Psoas muscle (tissue), 8 donors: ENCODE measurements around the gene YIF1B. TPM values are rescaled to one million over a fixed set of nuclear protein-coding genes. Genes with fewer than 3 reads are reported as not detected.

ENCODE experiments used
- ATAC-seq, 4 donors: fragments of 200-7000 bp; cut with Tn5 transposase; one replicate each; pipeline ENCODE4 v1.9.1; 2020; ENCODE audit warnings: moderate library complexity in 3 of 4, mild to moderate bottlenecking in 2 of 4
- DNase-seq, 2 donors: peaks; one replicate each; pipeline ENCODE4 v3.0.0-alpha.2; 2020
- H3K27ac ChIP-seq: fragments of 200-600 bp; one replicate; pipeline ENCODE4 v1.8.0; 2022
- H3K27me3 ChIP-seq, 3 donors: fragments of 200-600 bp in 1 of 3; one replicate each; pipeline versions ENCODE4 v1.6.1 to v1.8.0; 2013 to 2022; ENCODE audit warnings: low read length in 2 of 3, mild to moderate bottlenecking in 2 of 3, moderate library complexity in 1 of 3; ENCODE audit not compliant: insufficient read depth in 3 of 3
- H3K36me3 ChIP-seq, 2 donors: fragments of 200-600 bp in 1 of 2; one replicate each; pipeline versions ENCODE4 v1.6.1 to v1.8.0; 2013 to 2022; ENCODE audit warnings: low read depth in 1 of 2, mild to moderate bottlenecking in 1 of 2, moderate library complexity in 1 of 2; ENCODE audit not compliant: insufficient read depth in 1 of 2
- H3K4me1 ChIP-seq: fragments of 200-600 bp; one replicate; pipeline ENCODE4 v1.8.0; 2022
- H3K4me3 ChIP-seq: fragments of 200-600 bp; one replicate; pipeline ENCODE4 v1.8.0; 2022; ENCODE audit warnings: mild to moderate bottlenecking
- H3K9me3 ChIP-seq: fragments of 200-600 bp; one replicate; pipeline ENCODE4 v1.8.0; 2022
- WGBS, 3 donors: extraction: QIAGEN DNeasy Blood & Tissue Kit; methylation state at CpG; one replicate each; pipeline versions ENCODE4 v1.1.6 to v1.1.7; 2013; 5-methylcytosine and 5-hydroxymethylcytosine counted together
- intact Hi-C, 2 donors: fragments of 100-400 bp; cut with DNase I; formaldehyde crosslinking; loops; one replicate each; pipeline versions ENCODE4 v1.11.0 to v1.14.2; 2022
- polyA plus RNA-seq, 3 donors: library from polyadenylated mRNA; stranded (reverse); fragments of 200-250 nt; gene quantifications; one replicate each; pipeline ENCODE4 v1.2.3, GENCODE V29; 2013
- total RNA-seq, 4 donors: library from RNA; stranded (reverse); fragmentation: NEBNext Ultra II Directional in 2 of 4; extraction: Animal tissue kit (Norgen Biotek cat#: 25700) in 2 of 4; gene quantifications; one replicate each; pipeline versions ENCODE4 v1.2.1 to v1.2.4, GENCODE V29; 2021 to 2023
- TF ChIP-seq, protein P1 (sequence below): fragments of 200-600 bp; IDR thresholded peaks from one replicate; pipeline ENCODE4 v1.8.0; 2022; ENCODE audit warnings: antibody characterized with exemption
- donor health status: healthy with polysubstance abuse.
- donor health status: DM: no; HTN: no; CAD: no; lungs with moderate emphysema.
- donor health status: Bipolar disorder and iron deficiency.
- donor health status: healthy.
- donor health status: DM: yes; HTN: yes; CAD: no.
- donor health status: DM: no; HTN: no; CAD: no.
- donor health status: DM: no; HTN: no; CAD: no.
- donor health status: DM: yes; HTN: yes; CAD: no.

The YIF1B gene
- total and polyA plus RNA-seq, 7 donors, result 20.1 to 57.7 (median 27.2) TPM

- Histone ChIP-seq H3K27me3 (peaks cover 0 to 15% (median 0%) of the 10 kb centered on the region in 3 donors), H3K27ac (peak overlapping the region; percentile 90), H3K36me3 (no peaks in the 10 kb centered on the region), H3K4me3 (peak overlapping the region; percentile 81), H3K9me3 (no peaks in the 10 kb centered on the region), H3K4me1 (peaks cover 8% of the 10 kb centered on the region)
- DNase-seq (no peak), ATAC-seq (peak in 1 of 4 donors; percentile 24)
- intact Hi-C loops, result loop anchor here in 1 of 2 donors (5.0 kb wide), 2 partner anchors 74 to 409 kb away; partner anchors contain the start of genes SIPA1L3 and WDR87
- WGBS, 3 donors, result 33 to 38% (median 37%) methylated on average over 8 of the region's 8 CpGs
- TF ChIP-seq, protein P1, sequence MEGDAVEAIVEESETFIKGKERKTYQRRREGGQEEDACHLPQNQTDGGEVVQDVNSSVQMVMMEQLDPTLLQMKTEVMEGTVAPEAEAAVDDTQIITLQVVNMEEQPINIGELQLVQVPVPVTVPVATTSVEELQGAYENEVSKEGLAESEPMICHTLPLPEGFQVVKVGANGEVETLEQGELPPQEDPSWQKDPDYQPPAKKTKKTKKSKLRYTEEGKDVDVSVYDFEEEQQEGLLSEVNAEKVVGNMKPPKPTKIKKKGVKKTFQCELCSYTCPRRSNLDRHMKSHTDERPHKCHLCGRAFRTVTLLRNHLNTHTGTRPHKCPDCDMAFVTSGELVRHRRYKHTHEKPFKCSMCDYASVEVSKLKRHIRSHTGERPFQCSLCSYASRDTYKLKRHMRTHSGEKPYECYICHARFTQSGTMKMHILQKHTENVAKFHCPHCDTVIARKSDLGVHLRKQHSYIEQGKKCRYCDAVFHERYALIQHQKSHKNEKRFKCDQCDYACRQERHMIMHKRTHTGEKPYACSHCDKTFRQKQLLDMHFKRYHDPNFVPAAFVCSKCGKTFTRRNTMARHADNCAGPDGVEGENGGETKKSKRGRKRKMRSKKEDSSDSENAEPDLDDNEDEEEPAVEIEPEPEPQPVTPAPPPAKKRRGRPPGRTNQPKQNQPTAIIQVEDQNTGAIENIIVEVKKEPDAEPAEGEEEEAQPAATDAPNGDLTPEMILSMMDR, result no peak
Observed at GRCh38 chr19:38316477-38317067, 825 bp upstream of the YIF1B start.

DNA sequence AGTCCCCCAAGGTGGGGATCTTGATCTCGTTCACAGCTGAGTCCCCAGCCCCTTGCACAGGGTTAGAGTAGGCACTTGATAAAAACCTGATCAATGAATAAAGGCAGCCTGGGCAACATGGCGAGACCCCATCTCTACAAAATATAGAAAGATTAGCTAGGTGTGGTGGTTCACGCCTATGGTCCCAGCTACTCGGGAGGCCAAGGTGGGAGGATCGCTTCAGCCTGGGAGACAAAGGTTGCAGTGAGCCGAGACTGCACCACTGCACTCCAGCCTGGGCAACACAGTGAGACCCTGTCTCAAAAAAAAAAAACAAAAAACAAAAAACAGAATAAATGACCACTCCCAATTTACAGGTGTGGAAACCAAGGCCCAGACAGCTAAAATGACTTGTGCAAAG is 4.8 kb downstream of the YIF1B start:
- peaks cover 0 to 32% of the 10 kb centered on the region in 2 donors for H3K36me3 ChIP-seq
- intact Hi-C loops, result no loop called here
- DNase-seq, result no peak

DNA sequence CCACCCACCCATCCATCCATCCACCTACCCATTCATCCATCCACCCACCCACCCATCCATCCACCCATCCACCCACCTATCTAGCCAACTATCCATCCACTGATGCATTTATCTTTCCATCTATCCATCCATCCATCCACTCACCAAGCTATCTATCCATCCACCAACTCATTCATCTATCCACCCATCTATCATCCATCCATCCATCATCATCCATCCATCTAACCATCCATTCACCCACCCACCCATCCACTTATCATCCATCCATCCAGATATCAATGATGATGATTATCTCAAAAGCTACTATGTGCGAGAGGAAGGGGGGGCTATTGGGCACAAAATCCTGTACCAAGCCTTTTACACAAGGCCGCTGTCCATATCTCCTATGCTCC is 5.5 kb downstream of the YIF1B start:
- intact Hi-C loops, result no loop called here
- no peaks in the 10 kb centered on the region for H3K9me3 ChIP-seq
- H3K36me3 ChIP-seq, result peaks cover 0 to 39% of the 10 kb centered on the region in 2 donors
- no peaks in the 10 kb centered on the region for H3K4me1 ChIP-seq
- ATAC-seq, result no peak
- TF ChIP-seq, protein P1, result no peak
- H3K4me3 ChIP-seq, result no peak overlapping the region
- H3K27me3 ChIP-seq, result no peaks in the 10 kb centered on the region
- no peak for DNase-seq
- 97 to 98% (median 98%) methylated on average over 2 of the region's 2 CpGs for WGBS, 3 donors
- H3K27ac ChIP-seq, result no peak overlapping the region

More for the DNA sequence above, 4.8 kb downstream of the YIF1B start:
- H3K4me3 ChIP-seq, result no peak overlapping the region
- WGBS, 3 donors, result 91 to 100% (median 96%) methylated on average over 6 of the region's 6 CpGs
- TF ChIP-seq, protein P1, result no peak
- no peaks in the 10 kb centered on the region for H3K27me3 ChIP-seq
- no peaks in the 10 kb centered on the region for H3K4me1 ChIP-seq
- no peak for ATAC-seq
- no peaks in the 10 kb centered on the region for H3K9me3 ChIP-seq
- H3K27ac ChIP-seq, result no peak overlapping the region

GRCh38 chr19:38309615-38310278 is 6.0 kb downstream of the YIF1B start:
- H3K27ac ChIP-seq, result no peak overlapping the region
- H3K4me1 ChIP-seq, result no peaks in the 10 kb centered on the region
- TF ChIP-seq, protein P1, result no peak
- H3K9me3 ChIP-seq, result no peaks in the 10 kb centered on the region
- 93 to 97% (median 97%) methylated on average over 3 of the region's 3 CpGs for WGBS, 3 donors
- ATAC-seq (no peak), DNase-seq (no peak)
- no peak overlapping the region for H3K4me3 ChIP-seq
- intact Hi-C loops, result no loop called here
- H3K27me3 ChIP-seq, result no peaks in the 10 kb centered on the region
- peaks cover 0 to 41% of the 10 kb centered on the region in 2 donors for H3K36me3 ChIP-seq
